HFF-Myc (cell line): ENCODE results near the gene GBX2.

ENCODE experiments used
- DNase-seq: peaks from one replicate; pipeline ENCODE4 v3.0.0-alpha.2; 2011; ENCODE audit warnings: low read depth; ENCODE audit errors: extremely low read depth
- H3K4me3 ChIP-seq: replicated peaks from 2 replicates; pipeline ENCODE4 v1.5.1; 2011; ENCODE audit warnings: low read depth, mild to moderate bottlenecking, control low read depth, low read length
- CTCF ChIP-seq: IDR thresholded peaks from 2 replicates; pipeline ENCODE4 v1.5.1; 2012; ENCODE audit warnings: mild to moderate bottlenecking, low read depth, low read length, control low read depth; ENCODE audit errors: missing control alignments

GBX2 gene

GRCh38 chr2:236211296-236211695 lies 43.1 kb upstream of the GBX2 start:
- TF ChIP-seq CTCF: no peak
- no peak for DNase-seq

GRCh38 chr2:236210536-236210935 lies 42.4 kb upstream of the GBX2 start:
- TF ChIP-seq CTCF: no peak
- no peak overlapping the region for H3K4me3 ChIP-seq
- DNase-seq: no peak

More at GRCh38 chr2:236211296-236211695, 43.1 kb upstream of the GBX2 start:
- H3K4me3 ChIP-seq: no peak overlapping the region

- no peak for TF ChIP-seq CTCF
- no peak for DNase-seq
- H3K4me3 ChIP-seq: no peak overlapping the region
Observed at GRCh38 chr2:236209996-236210395, 41.8 kb upstream of the GBX2 start.

GRCh38 chr2:236209535-236209934 lies 41.3 kb upstream of the GBX2 start:
- no peak overlapping the region for H3K4me3 ChIP-seq
- no peak for TF ChIP-seq CTCF
- DNase-seq: no peak

GRCh38 chr2:236208019-236208926 lies 40.1 kb upstream of the GBX2 start:
- no peak overlapping the region for H3K4me3 ChIP-seq
- DNase-seq: no peak
- TF ChIP-seq CTCF: no peak

GRCh38 chr2:236207472-236207871 lies 39.3 kb upstream of the GBX2 start:
- TF ChIP-seq CTCF: no peak
- no peak overlapping the region for H3K4me3 ChIP-seq
- no peak for DNase-seq
